Gastrocnemius medialis (tissue), 4 donors: Measurements from ENCODE around the gene EFEMP1.

Experiments used
- POLR2A ChIP-seq, 2 donors: fragments of 450-650 bp; IDR thresholded peaks; one replicate each; pipeline ENCODE4 v1.6.1; 2017; ENCODE audit warnings: antibody characterized with exemption in 2 of 2, mild to moderate bottlenecking in 2 of 2, moderate library complexity in 2 of 2
- TF ChIP-seq, protein P1 (sequence below), 5 experiments: fragments of 450-650 bp in 3 of 5; fragments of 200-600 bp in 2 of 5; sonication (generic) in 2 of 5; IDR thresholded peaks in 4 of 5; conservative IDR thresholded peaks in 1 of 5; 1 replicate in 4 of 5; 2 replicates in 1 of 5; pipeline ENCODE4 v1.5.1; 2016 to 2019; ENCODE audit warnings: antibody characterized with exemption in 5 of 5, mild to moderate bottlenecking in 3 of 5, moderate library complexity in 3 of 5

- TF ChIP-seq POLR2A (IDR thresholded peaks at IDR 0.05) = no peak
- TF ChIP-seq, protein P1, sequence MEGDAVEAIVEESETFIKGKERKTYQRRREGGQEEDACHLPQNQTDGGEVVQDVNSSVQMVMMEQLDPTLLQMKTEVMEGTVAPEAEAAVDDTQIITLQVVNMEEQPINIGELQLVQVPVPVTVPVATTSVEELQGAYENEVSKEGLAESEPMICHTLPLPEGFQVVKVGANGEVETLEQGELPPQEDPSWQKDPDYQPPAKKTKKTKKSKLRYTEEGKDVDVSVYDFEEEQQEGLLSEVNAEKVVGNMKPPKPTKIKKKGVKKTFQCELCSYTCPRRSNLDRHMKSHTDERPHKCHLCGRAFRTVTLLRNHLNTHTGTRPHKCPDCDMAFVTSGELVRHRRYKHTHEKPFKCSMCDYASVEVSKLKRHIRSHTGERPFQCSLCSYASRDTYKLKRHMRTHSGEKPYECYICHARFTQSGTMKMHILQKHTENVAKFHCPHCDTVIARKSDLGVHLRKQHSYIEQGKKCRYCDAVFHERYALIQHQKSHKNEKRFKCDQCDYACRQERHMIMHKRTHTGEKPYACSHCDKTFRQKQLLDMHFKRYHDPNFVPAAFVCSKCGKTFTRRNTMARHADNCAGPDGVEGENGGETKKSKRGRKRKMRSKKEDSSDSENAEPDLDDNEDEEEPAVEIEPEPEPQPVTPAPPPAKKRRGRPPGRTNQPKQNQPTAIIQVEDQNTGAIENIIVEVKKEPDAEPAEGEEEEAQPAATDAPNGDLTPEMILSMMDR (IDR thresholded peaks at IDR 0.05 in 4 of 5, conservative IDR thresholded peaks at IDR 0.05 in 1 of 5) = no peak
These were observed 24.2 kb upstream of the EFEMP1 start for GRCh38 chr2:55947752-55948151.
